Measurements from ENCODE around the gene CHRNE.

The CHRNE gene

DNA sequence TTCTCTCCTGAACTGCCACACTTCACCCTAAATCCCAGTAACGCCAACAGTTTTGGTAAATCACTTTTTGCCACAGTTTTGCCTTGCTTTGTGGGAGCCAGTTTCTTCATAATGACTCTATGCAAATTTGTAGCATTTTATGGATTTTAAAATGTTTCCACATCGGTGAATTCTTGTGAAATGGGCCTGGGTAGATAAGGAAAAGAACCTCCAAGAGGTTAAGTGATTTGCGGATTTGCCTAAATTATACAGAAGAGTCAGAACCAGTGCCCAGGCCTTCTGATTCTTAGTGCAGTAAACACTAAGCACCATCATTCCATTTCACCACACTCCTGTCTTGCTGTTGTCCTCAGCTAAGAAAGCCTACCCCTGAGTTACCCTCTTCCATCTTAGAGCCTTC is 51.8 kb downstream of the CHRNE start:
- DNase-seq, result no peak

DNA sequence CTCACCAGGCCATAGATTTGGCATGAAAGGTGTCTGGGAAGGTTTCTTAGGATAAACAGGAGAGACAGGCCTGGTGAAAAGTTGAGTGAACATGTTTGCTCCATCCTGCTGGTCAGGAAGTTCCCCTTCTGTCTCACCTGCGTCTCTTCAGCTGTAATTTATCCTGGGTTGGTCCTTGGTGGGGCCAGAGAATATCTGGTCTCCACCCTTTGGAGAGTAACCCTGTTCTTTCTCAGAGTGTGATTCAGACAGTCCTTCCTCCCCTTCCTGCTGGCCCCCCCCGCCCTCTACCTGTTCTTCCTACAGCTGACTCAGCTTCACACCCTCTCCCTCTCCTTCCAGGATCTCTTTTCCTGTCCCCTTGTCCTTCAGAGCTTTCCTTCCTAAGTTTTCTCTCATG is 52.7 kb downstream of the CHRNE start:
- no peak for DNase-seq

DNA sequence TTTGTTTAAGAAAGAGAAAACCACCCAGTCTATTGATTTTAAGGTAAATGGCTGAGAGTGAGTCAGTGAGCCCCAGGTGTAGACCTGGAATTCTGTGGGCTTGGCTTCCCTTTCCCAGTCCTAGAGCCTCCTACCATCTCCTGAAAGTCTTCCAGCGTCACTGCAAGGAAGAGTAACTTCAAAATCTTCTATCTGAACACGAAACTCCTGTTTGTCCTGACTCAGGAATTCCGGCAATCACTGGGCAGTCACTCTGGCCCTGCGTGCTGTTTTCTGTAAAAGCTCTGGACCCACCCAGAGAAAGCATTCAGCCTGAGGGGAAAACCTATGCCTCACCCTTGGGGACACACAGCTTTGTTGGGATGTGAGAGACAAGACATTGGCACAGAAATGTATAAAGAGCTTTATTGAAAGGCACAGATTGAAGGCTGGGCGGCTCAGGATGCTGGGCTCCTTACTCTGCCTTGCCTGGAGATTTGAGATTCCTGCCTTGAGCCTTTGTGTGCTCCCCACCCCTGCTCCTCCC is 53.8 kb downstream of the CHRNE start:
- no peak for DNase-seq
